Vagina (tissue), 2 donors: ENCODE data around the gene PARD3.

Experiments
- POLR2A ChIP-seq, 2 donors: fragments of 450-650 bp; IDR thresholded peaks; one replicate each; pipeline ENCODE4 v1.6.1; 2017; ENCODE audit warnings: antibody characterized with exemption in 2 of 2, mild to moderate bottlenecking in 2 of 2, moderate library complexity in 2 of 2
- POLR2AphosphoS5 ChIP-seq, 2 donors: sonication (generic); formaldehyde crosslinking; IDR thresholded peaks; one replicate each; pipeline ENCODE4 v1.9.0; 2017; ENCODE audit warnings: antibody characterized with exemption in 2 of 2, mild to moderate bottlenecking in 2 of 2, low read depth in 1 of 2; ENCODE audit not compliant: insufficient read depth in 1 of 2
- TF ChIP-seq, protein P1 (sequence below), 3 experiments: fragments of 450-650 bp in 2 of 3; fragments of 200-600 bp in 1 of 3; sonication (generic) in 1 of 3; IDR thresholded peaks; one replicate each; pipeline ENCODE4 v1.5.1; 2017 to 2019; ENCODE audit warnings: antibody characterized with exemption in 3 of 3, mild to moderate bottlenecking in 2 of 3, moderate library complexity in 2 of 3

DNA sequence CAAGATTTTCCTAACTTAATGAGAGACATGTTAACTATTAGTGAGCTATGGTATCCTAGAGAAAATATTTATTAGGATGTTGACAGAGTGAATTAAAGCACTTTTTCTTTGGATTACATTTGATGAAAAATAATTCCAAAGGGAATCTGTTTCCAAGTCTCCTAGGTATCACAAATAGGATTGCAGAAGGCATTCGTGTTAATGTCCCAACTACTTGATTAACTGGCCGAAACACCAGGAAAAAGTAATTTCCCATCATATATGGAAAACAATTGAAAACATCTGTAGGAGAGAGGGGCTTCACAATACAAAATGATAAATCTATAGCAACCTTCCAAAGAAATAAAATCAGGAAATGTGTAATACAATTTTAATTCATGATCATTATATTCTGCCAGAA, 406.7 kb downstream of the PARD3 start:
- TF ChIP-seq, protein P1, sequence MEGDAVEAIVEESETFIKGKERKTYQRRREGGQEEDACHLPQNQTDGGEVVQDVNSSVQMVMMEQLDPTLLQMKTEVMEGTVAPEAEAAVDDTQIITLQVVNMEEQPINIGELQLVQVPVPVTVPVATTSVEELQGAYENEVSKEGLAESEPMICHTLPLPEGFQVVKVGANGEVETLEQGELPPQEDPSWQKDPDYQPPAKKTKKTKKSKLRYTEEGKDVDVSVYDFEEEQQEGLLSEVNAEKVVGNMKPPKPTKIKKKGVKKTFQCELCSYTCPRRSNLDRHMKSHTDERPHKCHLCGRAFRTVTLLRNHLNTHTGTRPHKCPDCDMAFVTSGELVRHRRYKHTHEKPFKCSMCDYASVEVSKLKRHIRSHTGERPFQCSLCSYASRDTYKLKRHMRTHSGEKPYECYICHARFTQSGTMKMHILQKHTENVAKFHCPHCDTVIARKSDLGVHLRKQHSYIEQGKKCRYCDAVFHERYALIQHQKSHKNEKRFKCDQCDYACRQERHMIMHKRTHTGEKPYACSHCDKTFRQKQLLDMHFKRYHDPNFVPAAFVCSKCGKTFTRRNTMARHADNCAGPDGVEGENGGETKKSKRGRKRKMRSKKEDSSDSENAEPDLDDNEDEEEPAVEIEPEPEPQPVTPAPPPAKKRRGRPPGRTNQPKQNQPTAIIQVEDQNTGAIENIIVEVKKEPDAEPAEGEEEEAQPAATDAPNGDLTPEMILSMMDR (IDR thresholded peaks at IDR 0.05) = no peak
- TF ChIP-seq POLR2A (IDR thresholded peaks at IDR 0.05) (no peak), POLR2AphosphoS5 (IDR thresholded peaks at IDR 0.05; ENCODE audit: insufficient read depth in 1 of 2, low read depth in 1 of 2) (no peak)
